ENCODE data around the gene NMNAT1.
A peak's percentile ranks its signal among the peaks of the same experiment; 100 is the strongest.
"Not testable (repeated sequence)": the region's sequence is repeated elsewhere in the genome, so short reads cannot be mapped to it uniquely, and the experiment has no call there.

Gene NMNAT1

DNA sequence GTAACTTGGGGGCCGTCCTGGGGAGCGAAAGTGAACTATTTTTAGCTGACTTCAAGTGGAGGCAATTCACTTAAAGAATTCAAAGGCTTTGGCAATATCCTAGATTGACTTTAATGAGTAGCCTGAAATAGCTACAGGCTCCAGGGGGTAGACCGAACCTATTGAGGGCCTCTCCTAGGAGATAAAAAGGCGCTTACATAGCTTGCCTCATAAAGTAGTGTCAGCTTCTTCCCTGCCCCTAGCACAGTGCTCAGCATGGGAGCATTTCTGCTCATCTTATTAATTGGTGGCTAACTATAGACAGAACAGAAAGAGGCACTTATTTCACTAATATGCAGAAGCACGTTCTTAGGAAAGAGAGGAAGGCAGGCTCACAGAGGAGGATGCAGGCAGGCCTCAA lies 20.9 kb upstream of the NMNAT1 start:
- no peak for DNase-seq

DNA sequence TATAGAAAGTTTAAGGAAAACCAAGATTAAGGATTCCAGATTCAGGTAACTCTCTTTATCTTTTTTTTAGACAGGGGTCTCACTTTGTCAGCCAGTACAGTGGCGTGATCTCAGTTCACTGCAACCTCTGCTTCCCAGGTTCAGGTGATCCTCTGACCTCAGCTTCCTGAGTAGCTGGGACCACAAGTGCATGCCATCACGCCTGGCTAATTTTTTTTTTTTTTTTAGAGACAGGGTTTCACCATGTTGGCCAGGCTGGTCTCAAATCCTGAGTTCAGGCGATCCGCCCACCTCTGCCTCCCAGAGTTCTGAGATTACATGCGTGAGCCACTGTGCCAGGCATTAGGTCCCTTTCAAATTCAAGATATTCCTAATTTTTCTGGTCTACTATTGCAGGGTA lies 16.0 kb upstream of the NMNAT1 start:
- no peak for DNase-seq

DNA sequence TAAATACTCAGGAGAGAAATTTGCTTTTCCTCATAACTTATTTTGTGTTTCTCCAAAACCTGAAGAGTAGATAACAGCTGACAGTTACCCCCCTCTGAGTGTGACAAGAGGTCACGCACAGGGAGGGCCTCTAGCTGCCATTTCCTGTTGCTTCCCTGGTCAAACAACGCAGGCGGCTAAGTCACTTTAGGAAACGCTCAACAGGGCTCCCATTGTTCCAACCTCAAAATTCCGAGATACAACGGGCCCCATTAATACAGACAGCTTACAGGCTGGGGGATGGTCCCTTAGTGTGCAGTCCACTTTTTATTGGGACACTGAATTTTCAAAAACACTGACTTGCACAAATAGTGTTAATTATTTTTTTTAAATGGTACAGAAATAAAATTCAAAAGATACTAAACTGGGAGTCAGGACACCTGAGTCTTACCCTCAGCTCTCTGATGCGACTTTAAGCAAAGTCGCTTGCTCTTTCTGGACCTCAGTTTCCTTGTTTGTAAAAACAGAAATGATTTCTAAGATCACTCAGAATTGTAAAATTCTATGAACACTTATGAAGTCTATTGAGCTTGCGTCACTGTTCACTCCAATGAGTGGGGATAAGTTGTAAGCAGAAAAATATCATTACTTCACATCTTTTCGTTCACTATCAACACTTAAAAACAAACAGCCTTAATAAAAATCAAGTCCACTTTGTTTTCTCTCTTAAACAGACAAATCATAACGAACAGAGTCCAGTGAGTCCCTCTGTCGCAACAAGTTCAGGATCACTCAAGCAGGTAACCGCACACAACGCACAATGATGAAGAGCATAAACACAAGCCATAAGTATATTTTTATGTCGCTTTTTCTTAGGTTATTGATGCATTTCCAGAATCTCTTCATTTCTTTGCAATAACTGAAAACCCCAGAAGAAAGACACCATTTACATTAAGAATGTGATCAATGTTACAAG lies 13.6 kb upstream of the NMNAT1 start:
- no peak for DNase-seq

DNA sequence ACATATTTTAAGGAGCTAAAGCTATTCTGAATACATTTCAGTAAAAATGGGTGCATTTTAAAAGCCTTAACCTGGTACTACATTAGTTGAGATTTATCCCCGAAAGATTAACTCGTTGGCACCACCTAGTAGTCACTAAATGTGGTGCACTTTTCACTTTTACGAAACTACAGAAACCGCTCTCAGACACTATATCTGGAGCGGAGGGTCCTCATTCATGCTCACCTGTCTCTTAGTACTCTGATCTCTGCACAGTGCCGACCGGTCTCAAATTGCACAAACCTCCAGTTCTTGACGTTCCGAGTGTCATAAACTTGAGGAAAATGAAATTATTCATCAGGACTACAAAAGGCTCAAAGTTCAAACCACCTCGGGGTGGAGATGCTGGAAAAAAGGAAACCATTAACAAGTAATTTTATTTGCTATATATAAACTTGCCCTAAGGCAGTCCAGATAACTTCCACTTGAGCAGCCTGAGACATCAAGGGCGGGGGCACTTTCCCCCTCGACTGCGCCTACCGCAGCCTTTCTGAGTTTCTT lies 806 bp upstream of the NMNAT1 start:
- peak in 1 of 2 experiments; percentile 61 for DNase-seq

DNA sequence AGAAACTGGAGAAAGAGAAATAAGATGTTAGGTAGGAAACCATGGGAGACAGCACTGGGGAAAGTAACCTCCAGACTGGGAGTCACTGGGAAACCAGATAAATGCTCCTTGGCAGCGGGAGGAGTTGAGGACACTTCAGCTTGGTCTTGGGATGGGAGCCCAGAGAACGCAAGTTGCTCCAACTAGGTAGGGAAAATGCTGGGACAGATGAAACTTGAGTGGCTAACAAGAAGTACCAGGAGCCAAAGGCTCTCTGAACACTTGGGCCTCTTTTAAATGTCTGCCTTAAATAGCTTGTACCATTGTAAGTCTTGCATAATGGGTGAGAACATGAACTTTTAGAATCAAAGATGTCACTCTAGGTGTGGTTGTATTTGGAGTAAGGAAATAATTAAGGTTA lies 3.0 kb downstream of the NMNAT1 start:
- no peak for DNase-seq

DNA sequence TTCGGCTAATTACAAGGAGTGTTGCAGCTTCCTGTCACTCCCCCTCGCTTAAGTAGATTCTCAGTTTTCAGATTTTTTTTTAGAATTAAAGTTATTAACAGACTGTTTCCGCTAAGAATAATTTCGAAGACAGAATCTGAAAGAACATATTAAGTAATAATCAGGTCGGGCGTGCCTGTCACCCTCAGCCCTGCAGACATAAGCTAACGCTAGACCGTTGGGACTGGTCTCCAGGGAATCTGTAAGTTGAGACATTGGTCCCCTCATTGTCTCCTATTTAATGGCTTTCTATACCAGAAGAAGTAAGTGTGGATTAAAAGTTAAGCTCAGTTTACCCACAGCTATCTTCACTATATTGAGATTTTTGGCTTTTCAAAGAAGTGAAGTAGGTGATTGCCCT lies 14.5 kb downstream of the NMNAT1 start:
- DNase-seq = no peak

DNA sequence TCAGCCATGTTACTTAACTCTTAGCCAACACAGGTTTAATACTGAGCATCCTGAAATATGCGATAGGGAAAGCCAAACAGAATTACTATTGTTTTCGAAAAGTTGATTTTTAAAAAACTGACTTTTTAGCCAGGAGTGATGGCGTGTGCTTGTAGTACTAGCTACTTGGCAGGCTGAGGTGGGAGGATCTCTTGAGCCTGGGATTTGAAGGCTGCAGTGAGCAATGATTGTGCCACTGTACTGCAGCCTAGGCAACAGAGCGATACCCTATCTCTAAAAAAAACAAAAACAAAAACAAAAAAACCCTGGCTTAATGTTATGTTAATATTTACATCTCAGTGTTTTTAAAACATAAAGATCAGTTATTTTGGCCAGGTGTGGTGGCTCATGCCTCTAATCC lies 16.7 kb downstream of the NMNAT1 start:
- DNase-seq = no peak

DNA sequence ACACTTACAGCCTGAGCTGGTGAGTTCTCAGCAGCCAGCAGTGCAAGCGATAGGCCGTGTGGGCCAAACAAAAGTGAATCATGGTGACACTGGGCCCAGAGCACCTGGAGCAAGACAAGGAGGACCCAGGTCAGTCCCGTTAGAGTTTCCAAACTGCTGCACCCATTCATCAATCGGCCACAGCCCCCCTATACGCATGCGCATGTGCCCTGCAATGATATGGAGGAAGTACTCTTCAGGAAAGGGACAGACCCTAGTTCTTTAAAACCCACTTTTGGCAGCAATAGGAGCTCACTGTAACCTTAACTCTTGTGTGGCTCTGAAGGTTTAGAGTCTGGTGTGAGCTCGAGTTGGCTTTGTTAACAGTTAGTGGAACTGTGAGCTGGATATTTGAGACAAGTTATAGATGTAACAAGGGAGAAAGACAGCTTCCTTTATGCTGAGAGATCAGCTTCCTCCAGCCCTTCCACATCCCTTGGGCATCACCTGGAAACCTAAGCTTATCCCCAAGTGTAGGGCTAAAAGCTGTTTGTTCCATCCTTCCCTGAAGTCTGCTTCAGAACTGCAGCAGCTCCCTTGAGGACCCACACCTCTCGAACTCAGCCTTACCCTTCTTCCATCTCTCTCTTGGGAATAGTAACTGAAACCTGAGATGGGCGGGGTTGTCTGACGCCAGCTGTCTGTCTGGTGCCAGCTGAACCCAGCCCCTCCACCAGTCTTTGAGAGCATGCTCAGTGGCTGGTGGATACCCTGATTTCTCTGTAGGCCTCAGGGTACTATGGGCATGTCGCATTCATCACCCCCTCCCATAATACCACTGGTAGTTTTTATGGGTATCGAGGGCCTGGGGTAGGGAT lies 17.7 kb downstream of the NMNAT1 start:
- DNase-seq = peak; percentile 97 to 98

DNA sequence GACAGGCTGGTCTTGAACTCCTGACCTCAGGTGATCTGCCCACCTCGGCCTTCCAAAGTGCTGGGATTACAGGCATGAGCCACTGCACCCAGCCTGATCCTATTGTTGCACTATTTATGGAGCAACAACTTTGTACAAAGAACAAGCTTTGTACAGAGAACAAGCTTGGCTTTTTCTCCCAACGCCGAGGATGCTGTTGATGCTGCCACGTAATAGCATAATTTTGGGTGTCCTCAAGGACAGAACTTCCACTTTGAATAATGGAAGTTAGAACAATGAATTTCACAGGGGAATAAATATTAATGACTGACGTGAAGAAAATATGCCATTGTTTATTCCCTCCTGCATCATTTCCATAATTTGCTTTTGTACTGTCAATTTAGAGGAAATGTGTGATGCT lies 41.0 kb downstream of the NMNAT1 start:
- no peak for DNase-seq

DNA sequence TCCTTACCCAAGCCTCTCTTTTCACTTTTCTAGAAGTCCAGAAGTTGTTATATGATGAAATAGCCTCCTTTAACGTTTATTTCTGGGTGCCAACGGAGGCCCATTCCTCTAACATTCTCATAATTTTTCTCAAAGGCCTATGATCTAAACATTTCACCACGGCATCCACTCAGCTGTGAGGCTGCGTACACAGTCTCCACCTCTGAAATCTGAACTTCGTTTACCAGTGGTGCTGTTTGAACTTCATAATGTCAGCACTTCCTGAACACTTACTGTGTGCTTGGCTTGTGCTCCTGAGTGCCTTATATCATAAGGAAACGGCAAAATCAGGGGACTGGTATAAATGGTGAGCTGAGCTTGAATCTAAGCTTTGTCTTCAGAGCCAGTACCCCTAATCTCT lies 41.7 kb downstream of the NMNAT1 start:
- DNase-seq = no peak

DNA sequence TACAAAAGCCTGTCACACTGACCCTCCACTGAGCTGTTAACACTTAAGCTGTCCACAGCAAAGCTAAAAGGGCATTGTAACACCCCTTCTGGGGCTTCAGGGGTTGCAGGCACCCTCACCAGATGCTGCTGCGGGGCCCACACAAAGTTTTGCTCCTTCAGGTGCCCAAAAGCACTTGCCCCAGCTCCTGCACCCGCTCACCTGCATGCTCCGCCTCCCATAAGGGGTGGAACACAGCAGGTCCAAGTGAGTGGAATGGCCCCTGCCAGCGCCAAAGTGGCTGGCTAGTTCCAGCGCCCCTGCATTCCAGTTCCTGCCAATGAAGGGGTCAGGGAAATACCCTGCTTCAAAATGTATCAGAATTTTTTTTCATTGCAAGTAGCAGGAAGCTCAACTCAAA lies 46.5 kb downstream of the NMNAT1 start:
- no peak for DNase-seq

DNA sequence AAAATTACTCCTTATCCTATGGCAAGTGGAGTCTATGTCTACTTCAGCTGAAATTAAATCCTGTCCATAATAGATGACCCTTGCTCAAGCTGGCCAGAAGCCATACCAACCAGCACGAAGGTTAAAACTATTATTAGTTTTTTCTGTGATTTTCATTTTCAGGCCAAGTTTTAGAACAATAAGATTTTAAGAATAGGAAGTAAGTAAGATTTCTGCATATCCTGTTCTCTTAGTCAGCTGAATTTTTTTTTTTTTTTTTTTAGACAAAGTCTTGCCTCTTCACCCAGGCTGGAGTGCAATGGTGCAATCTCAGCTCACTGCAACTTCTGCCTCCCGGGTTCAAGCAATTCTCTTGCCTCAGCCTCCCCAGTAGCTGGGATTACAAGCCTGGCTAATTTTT lies 47.7 kb downstream of the NMNAT1 start:
- no peak for DNase-seq

DNA sequence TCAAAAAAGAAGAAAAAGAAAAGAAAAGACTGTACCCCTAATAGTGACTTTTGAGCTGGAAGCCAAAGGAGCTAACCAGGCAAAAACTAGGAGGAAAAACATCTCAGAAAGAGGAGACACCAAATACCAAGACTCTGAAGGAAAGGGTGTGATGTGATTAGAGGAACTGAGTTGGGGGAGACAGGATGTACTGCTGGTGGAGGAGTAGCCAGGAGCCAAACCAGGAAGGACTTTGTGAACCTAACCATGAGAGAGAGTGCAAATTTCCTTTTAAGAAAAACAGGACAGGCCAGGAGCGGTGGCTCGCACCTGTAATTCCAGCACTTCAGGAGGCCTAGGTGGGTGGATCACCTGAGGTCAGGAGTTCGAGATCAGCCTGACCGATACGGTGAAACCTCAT lies 49.6 kb downstream of the NMNAT1 start:
- no peak for DNase-seq

DNA sequence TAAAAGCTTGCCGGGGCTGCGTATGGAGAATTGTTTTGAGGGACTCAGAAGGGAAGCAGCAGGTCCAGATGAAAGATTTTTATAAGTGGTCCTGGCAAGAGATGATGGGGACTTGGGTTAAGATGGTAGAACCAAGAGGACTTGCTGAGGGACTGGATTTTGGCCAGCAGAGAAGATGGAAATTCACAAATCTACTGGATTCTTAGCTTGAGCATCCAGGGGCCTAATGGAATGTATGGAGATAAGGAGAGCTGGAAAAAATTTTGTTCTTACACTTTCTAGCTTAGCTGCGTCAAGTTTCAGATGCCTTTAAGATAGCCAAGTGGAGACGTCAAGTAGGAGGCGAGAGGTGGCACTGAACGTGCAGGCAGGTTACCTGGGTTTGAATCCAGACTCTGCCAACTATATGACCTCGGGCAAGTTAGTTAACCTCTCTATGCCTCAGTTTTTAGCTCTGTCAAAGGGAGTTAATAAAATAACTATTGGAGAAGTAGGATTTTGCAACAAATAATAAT lies 50.3 kb downstream of the NMNAT1 start:
- no peak for DNase-seq

DNA sequence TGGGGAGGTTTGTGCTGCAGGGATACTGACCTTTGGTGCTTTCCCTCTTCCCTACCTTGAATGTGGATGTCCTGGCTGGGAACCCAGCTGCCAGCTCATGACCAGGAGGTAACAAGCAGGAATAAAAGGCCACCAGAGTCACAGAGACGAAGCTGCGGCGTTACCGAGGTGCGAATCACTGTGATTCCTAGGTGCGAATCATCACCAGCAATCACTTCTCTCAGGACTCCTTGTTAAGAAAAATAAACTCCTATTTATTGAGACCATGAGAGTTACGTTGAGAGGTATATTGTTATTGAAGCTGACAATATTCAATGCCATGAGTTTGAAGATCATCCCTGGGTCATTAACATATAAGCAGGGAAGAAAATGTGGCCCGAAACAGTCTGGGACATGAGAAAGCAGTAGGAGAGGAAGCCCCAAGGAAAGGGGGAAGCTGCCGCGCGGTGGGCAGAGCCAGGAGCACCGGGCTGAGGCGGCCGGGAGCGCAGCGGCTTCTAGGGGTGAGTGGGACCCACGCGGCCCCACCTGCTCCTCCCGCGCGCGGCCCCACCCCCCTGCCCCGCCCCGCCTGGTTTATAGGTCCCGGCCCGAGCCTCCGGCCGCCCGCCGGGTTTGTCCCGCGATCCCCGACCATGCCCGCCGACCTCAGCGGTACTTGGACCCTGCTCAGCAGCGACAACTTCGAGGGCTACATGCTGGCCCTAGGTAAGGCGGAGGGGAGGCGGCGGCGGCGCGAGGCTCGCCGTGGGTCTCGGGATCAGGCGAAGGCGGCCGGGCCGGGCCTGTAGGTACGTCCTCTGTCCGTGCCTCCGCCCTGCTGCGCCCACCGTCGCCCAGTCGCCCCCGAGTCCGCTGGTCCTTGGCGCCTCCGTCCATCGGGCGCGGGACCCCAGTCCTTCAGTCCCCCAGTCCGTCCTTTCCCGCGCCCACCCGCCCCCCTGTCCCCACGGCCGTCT lies 53.6 kb downstream of the NMNAT1 start, which contains the start of gene RBP7:
Gene RBP7, plus strand, starts transcription at position 605 of the 959 bp plus-strand sequence. Its CDS starts 31 bp downstream, at position 636.
- no peak for DNase-seq

DNA sequence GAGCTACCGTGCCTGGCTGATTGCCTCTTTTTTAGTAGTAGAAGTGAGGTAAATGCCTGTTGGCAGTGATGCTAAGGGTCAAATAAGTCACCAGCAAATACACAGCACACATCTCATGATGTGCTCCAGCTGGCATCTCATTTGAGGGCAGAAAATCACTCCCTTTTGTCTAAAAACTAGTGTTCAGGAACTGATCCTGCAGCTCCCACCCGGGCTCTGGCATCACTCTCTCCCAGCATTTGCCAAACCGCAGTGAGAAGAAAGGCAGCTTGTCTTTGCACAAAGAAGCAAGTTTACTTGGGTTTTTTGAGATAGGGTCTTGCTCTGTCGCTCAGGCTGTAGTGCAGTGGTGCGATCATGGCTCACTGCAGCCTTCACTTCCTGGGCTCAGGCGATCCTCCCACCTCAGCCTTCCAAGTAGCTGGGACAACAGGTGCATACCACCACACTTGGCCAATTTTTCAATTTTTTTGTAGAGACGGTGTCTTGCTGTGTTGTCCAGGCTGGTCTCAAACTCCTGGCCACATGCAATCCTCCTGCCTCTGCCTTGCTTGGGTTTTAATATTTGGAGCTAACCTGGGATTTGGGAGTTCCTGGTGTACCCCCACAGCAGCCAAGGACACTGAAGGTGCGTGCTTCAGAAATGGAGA lies 57.9 kb downstream of the NMNAT1 start:
- DNase-seq = no peak

DNA sequence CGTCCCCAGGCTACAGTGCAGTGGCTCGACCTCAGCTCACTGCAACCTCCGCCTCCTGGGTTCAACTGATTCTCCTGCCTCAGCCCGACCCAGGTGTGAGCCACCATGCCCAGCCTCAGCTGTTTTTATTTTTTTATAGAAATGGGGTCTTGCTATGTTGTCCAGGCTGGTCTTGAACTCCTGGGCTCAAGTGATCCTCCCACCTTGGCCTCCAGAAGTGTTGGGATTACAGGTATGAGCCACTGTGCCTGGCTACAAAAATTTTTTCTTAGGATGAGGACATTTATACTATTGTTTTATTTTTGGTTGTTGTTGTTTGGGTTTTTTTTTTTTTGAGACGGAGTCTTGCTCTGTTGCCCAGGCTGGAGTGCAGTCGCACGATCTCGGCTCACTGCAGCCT lies 62.0 kb downstream of the NMNAT1 start:
- DNase-seq = not testable (repeated sequence)

DNA sequence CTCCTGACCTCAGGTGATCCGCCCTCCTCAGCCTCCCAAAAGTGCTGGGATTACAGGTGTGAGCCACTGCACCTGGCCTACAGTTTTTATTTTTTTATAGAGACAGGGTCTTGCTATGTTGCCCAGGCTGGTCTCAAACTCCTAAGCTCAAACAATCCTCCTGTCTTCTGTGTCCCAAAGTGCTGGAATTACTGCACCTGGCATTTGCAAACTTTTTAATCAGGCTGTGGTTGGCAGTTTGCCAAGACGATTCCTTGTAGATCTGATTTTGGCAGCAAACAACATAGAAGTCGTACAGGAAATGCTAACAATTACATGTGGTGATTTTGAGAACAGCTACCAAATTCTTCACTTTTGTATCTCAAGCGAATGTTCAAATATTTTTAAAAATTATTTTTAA lies 63.9 kb downstream of the NMNAT1 start:
- no peak for DNase-seq

DNA sequence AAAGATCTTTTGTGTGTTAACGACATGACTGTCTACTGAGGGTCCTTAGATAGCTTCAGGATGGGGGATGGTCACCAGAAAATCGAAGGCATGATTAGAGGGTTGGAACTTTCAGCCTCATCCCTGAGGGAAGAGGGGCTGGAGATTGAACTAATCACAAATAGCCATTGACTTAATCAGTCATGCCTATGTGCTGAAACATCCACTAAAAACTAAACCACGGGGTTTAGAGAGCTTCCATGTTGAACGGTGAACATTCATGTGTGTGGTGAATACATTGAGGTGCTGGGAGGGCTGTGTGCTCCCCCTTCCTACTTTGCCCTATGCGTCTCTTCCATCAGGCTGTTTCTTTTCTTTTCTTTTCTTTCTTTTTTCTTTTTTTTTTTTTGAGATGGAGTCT lies 70.7 kb downstream of the NMNAT1 start:
- no peak for DNase-seq

DNA sequence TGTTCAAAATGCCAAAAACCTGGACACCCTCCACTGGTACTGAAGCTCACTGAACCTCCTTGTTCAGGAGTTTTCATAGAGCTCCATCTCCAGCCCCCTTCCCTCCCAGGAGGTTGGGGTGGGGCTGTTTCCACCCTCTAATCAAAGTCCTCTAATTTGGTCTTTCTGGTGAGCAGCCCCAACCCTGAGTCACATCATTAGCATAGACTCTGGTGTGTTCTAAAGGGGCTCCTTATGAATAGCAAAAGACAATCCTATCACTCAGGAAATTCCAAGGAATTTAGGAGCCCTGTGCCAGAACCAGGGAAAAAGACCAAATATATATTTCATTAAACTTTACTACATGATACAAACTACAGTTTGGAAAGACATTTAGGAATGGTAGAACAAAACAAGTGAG lies 76.3 kb downstream of the NMNAT1 start:
- no peak for DNase-seq

DNA sequence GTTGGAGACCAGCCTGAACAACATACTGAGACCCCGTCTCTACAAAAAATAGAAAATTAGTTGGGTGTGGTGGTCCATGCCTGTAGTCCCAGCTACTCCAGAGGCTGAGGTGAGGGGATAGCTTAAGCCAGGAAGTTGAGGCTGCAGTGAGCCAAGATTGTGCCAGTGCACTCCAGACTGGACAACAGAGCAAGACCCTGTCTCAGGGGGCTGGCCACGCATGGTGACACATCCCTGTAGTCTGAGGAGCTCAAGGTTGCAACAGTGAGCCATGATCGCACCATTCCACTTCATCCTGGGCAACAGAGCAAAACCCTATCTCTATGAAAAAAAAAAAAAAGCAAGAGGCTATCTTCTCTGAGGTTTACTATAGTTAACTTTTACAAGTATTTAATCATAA lies 76.8 kb downstream of the NMNAT1 start:
- DNase-seq = no peak

DNA sequence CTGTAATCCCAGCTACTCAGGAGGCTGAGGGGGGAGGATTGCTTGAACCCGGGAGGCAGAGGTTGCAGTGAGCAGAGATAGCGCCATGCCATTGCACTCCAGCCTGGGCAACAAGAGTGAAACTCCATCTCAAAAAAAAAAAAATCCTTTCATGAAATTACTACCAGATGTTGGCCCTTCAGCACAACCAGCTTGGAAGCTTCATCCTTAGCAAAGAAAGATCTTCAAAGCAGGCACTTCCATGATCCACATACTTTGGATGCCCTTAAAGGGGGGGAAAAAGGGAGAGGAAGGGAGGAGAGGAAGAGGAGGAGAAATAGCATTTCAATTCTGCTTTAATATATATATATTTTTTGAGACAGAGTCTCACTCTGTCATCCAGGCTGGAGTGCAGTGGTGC lies 77.4 kb downstream of the NMNAT1 start:
- DNase-seq = not testable (repeated sequence)

All from NCI-H524 (cell line).